ENCODE data around the gene ANO9. TPM values are rescaled to one million over a fixed set of nuclear protein-coding genes. Genes with fewer than 3 reads are reported as not detected.

ANO9 gene
- not detected in 2 replicates for total RNA-seq

GRCh38 chr11:441418-442274 lies at the start of gene ANO9:
Gene ANO9, minus strand, starts transcription at chr11:442011. Its CDS starts 85 bp downstream, at chr11:441926.

GRCh38 chr11:449889-450808 lies 8.3 kb upstream of the ANO9 start, which contains the start of gene PTDSS2:
Gene PTDSS2, plus strand, starts transcription at chr11:450279. Its CDS starts 177 bp downstream, at chr11:450456.

GRCh38 chr11:394034-394857 lies 47.6 kb downstream of the ANO9 start, which contains the start of gene PKP3:
Gene PKP3, plus strand, starts transcription at chr11:394209. Its CDS starts 84 bp downstream, at chr11:394293.

GRCh38 chr11:369336-370018 lies 72.3 kb downstream of the ANO9 start, which contains the start of gene B4GALNT4:
Gene B4GALNT4, plus strand, starts transcription at chr11:369499. Its CDS starts 305 bp downstream, at chr11:369804.

Other genes with a start within 250 kb of the ANO9 start
- gene SCGB1C1, start 248.9 kb downstream of the ANO9 start, total RNA-seq = not detected in 2 replicates
- gene BET1L, start 234.6 kb downstream of the ANO9 start, total RNA-seq = 26.3 and 33.6 TPM in 2 replicates
- 71.2 and 82.5 TPM in 2 replicates for gene RIC8A, start 234.3 kb downstream of the ANO9 start, total RNA-seq
- 9.8 and 15.2 TPM in 2 replicates for gene SIRT3, start 205.7 kb downstream of the ANO9 start, total RNA-seq
- 94.1 and 119 TPM in 2 replicates for gene PSMD13, start 205.0 kb downstream of the ANO9 start, total RNA-seq
- not detected in 2 replicates for gene NLRP6, start 163.6 kb downstream of the ANO9 start, total RNA-seq
- gene PGGHG, start 152.9 kb downstream of the ANO9 start, total RNA-seq = 9.8 and 16.9 TPM in 2 replicates
- not detected in 2 replicates for gene IFITM5, start 142.5 kb downstream of the ANO9 start, total RNA-seq
- gene IFITM2, start 134.2 kb downstream of the ANO9 start, total RNA-seq = 312 and 572 TPM in 2 replicates
- 300 and 328 TPM in 2 replicates for gene IFITM1, start 128.0 kb downstream of the ANO9 start, total RNA-seq
- gene IFITM3, start 121.2 kb downstream of the ANO9 start, total RNA-seq = 559 and 914 TPM in 2 replicates
- gene B4GALNT4, start 72.5 kb downstream of the ANO9 start, total RNA-seq = 3.0 and 28.3 TPM in 2 replicates
- 1.9 and 11.9 TPM in 2 replicates for gene PKP3, start 47.8 kb downstream of the ANO9 start, total RNA-seq
- 45.2 and 50.6 TPM in 2 replicates for gene SIGIRR, start 27.0 kb downstream of the ANO9 start, total RNA-seq
- gene PTDSS2, start 8.3 kb upstream of the ANO9 start, total RNA-seq = 65.9 and 71.3 TPM in 2 replicates
- gene RNH1, start 65.2 kb upstream of the ANO9 start, total RNA-seq = 401 and 651 TPM in 2 replicates
- gene HRAS, start 93.6 kb upstream of the ANO9 start, total RNA-seq = 48.3 and 53.2 TPM in 2 replicates
- gene LRRC56, start 95.5 kb upstream of the ANO9 start, total RNA-seq = 0.12 and 1.1 TPM in 2 replicates
- 0.60 and 0.70 TPM in 2 replicates for gene LMNTD2, start 118.7 kb upstream of the ANO9 start, total RNA-seq
- 4.4 and 27.9 TPM in 2 replicates for gene RASSF7, start 119.0 kb upstream of the ANO9 start, total RNA-seq
- 14.8 and 16.9 TPM in 2 replicates for gene PHRF1, start 134.5 kb upstream of the ANO9 start, total RNA-seq
- 18.9 and 21.2 TPM in 2 replicates for gene IRF7, start 173.9 kb upstream of the ANO9 start, total RNA-seq
- not detected in 2 replicates for gene CDHR5, start 182.9 kb upstream of the ANO9 start, total RNA-seq
- gene SCT, start 185.2 kb upstream of the ANO9 start, total RNA-seq = not detected in 2 replicates
- not detected in 2 replicates for gene DRD4, start 195.3 kb upstream of the ANO9 start, total RNA-seq